Coronary artery (tissue), 2 donors: ENCODE measurements around the gene THAP8.

ENCODE experiments used
- DNase-seq: peaks from one replicate; pipeline ENCODE4 v3.0.0-alpha.2; 2017; ENCODE audit warnings: low spot score
- H3K27ac ChIP-seq, 2 donors: fragments of 200-600 bp; sonication (generic); one replicate each; pipeline ENCODE4 v1.5.1; 2016 to 2019
- H3K4me3 ChIP-seq: fragments of 200-600 bp; sonication (generic); 2 replicates; pipeline ENCODE4 v1.5.1; 2016; ENCODE audit warnings: mild to moderate bottlenecking, moderate library complexity
- TF ChIP-seq, protein P1 (sequence below): fragments of 200-600 bp; sonication (generic); IDR thresholded peaks from one replicate; pipeline ENCODE4 v1.5.1; 2019; ENCODE audit warnings: antibody characterized with exemption

The THAP8 gene

DNA sequence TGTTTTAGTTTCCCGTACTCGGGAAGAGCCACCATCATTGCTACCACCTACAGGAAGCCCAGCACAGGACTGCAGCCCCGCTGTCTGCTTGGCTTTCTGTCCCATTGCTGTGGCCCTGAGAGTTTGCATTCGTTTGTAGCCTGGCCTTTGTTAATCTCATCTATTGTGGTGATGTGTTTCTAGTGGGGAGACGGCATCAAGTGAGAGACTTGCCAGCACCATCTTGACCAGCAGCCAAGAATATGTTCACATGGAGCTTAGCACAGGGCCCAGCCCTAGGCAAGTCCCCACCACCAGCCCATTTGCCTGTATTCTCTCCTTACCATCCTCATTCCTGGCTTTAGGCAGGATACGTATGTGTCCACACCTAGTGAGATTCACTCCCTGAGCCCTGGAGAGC is 39.6 kb upstream of the THAP8 start:
- H3K4me3 ChIP-seq = no peak overlapping the region
- TF ChIP-seq, protein P1, sequence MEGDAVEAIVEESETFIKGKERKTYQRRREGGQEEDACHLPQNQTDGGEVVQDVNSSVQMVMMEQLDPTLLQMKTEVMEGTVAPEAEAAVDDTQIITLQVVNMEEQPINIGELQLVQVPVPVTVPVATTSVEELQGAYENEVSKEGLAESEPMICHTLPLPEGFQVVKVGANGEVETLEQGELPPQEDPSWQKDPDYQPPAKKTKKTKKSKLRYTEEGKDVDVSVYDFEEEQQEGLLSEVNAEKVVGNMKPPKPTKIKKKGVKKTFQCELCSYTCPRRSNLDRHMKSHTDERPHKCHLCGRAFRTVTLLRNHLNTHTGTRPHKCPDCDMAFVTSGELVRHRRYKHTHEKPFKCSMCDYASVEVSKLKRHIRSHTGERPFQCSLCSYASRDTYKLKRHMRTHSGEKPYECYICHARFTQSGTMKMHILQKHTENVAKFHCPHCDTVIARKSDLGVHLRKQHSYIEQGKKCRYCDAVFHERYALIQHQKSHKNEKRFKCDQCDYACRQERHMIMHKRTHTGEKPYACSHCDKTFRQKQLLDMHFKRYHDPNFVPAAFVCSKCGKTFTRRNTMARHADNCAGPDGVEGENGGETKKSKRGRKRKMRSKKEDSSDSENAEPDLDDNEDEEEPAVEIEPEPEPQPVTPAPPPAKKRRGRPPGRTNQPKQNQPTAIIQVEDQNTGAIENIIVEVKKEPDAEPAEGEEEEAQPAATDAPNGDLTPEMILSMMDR = no peak
- DNase-seq = no peak
- no peak overlapping the region for H3K27ac ChIP-seq

DNA sequence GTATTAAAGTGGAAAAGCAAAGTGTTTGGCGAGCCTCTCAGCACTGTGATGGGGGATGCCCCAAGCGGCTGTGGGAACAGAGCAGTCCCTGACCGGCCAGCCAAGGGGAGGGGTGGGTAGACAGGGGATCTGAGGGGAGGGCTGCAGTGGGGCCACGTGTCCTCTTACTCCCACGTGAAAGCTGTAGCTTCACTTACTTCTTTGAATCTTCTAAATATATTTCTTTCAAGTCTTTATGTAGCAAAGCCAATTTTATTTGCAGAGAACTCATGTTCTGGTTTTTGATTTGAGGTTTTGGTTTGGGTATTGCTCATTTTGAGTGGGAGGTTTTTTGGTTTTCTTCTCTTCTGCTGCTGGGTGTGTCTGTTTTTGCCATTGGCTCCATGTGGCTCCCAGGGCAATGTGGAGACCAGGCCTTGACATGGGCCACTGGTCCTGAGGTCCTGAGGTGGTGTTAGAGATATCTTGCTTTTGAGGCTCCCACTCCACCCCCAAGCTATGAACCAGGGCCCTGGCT is 39.1 kb upstream of the THAP8 start:
- no peak overlapping the region for H3K27ac ChIP-seq
- TF ChIP-seq, protein P1 = no peak
- no peak for DNase-seq
- H3K4me3 ChIP-seq = no peak overlapping the region

DNA sequence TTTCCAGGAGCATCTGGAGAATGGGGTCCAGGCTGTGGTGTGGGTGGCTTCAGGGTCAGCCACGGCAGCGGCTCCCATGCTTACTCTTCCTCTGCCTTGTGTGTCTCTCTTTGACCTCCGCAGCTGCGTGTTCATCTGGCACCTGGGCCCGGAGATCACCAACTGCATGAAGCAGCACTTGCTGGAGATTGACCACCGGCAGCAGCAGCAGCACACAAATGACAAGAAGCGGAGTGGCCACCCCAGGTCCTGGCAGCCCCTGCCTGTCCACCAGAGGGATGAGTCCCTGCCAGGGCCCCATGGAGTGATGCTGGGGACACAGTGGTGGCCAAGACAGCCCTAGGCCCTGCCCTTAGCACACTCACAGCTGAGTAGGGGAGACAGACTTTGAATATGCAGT is 38.5 kb upstream of the THAP8 start:
- DNase-seq = no peak
- Histone ChIP-seq H3K27ac (no peak overlapping the region), H3K4me3 (no peak overlapping the region)
- TF ChIP-seq, protein P1 = no peak

DNA sequence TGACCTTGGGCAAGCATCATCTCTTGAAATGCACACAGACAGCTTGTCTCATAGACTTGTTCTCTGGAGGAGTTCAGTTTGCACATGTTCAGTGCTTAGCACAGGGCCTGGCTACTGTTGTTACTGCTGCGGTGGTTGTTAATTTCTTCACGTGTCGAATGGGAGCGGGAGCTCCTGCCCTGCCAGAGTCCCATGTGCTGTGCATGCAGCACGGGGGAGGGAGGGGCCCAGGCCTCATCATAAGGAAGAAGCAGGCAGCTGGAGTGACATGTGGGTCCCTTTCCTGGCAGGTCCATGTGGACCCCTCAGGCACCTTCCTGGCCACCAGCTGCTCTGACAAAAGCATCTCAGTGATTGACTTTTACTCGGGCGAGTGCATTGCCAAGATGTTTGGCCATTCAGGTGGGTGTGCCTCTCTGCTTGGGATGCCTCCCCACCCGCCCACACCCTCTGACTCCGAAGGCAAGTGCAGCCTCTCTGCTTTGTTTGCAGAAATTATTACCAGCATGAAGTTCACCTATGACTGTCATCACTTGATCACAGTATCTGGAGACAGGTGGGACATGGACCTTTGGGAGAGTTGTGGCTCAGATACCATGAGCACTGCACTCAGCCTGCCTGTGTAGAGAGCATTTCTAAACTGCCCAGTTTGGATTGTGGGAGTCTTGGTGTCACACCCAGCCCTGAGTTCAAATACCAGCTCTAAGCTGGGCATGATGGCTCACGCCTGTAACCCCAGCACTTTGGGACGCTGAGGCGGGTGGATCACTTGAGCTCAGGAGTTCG is 37.0 kb upstream of the THAP8 start:
- H3K27ac ChIP-seq = no peak overlapping the region
- no peak for DNase-seq
- H3K4me3 ChIP-seq = no peak overlapping the region
- TF ChIP-seq, protein P1 = no peak

DNA sequence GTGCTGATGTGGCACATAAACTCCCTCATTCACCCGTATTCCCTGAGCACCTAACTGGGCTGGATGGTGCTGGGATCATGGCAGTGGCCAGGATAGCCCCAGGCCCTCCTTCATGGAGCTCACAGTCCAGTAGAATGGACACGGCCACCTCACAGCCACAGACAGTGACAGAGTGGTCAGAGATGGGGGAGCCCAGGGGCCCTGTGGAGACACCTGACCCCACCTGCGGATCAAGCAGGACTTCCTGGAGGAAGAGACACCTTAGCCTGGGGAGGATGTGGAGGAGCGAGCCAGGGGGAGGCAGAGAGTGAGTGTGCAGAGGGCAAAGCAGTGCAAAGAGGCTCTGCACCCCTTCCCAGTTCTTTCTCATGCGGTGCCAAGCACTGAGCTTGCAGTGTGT is 35.8 kb upstream of the THAP8 start:
- Histone ChIP-seq H3K4me3 (no peak overlapping the region), H3K27ac (no peak overlapping the region)
- DNase-seq = no peak
- TF ChIP-seq, protein P1 = no peak

DNA sequence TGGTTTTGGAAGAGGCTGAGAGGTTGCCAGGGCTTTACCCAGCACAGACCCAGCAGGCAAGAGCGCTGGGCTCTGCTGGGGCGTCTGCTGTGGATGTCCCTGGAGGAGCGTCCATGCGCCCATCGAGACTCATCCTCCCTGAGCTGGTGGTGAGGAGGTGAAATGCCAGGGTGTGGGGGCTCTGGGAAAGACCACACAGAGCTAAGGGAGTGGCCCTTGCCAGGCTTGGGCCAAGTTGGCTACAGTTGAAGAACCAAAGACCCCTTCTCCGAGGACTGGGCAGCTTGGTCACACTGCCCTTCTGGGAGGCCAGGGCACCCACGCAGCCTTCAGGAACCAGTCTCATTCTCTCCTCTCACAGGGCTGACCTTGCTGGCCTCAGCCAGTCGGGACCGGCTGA is 32.2 kb upstream of the THAP8 start:
- TF ChIP-seq, protein P1 = no peak
- no peak overlapping the region for H3K27ac ChIP-seq
- DNase-seq = no peak
- H3K4me3 ChIP-seq = no peak overlapping the region
